Brain microvascular endothelial cell (primary cell): ENCODE measurements around the gene SLC7A11.

Experiments used
- DNase-seq: peaks from one replicate; pipeline ENCODE4 v3.0.0-alpha.2; 2020
- H3K27ac ChIP-seq: fragments of 250-450 bp; sonication (Bioruptor Pico); 2 replicates; pipeline ENCODE4 v1.5.1; 2020; ENCODE audit warnings: mild to moderate bottlenecking, moderate library complexity
- H3K27me3 ChIP-seq: fragments of 250-450 bp; sonication (Bioruptor Pico); replicated peaks from 2 replicates; pipeline ENCODE4 v1.5.1; 2020; ENCODE audit warnings: mild to moderate bottlenecking
- H3K36me3 ChIP-seq: fragments of 250-450 bp; sonication (Bioruptor Pico); replicated peaks from 2 replicates; pipeline ENCODE4 v1.5.1; 2020; ENCODE audit warnings: mild to moderate bottlenecking
- H3K4me3 ChIP-seq: 2 replicates; pipeline ENCODE4 v1.5.1; 2011; ENCODE audit warnings: low read depth, mild to moderate bottlenecking, control low read depth, low read length, moderate library complexity
- CTCF ChIP-seq: IDR thresholded peaks from 2 replicates; pipeline ENCODE4 v1.5.1; 2011; ENCODE audit warnings: low read depth, mild to moderate bottlenecking, moderate library complexity, low read length, control low read depth, inconsistent platforms; ENCODE audit errors: missing control alignments
- in situ Hi-C: cut with HindIII; loops from 2 replicates; pipeline ENCODE4 v1.10.0; 2017; ENCODE audit warnings: low sequenced_read_pairs, low pct_ligation_motif_present

Gene SLC7A11

GRCh38 chr4:138182838-138183426 lies 59.2 kb downstream of the SLC7A11 start:
- Histone ChIP-seq H3K4me3 (no peak overlapping the region), H3K36me3 (peaks cover 2% of the 10 kb centered on the region), H3K27me3 (no peaks in the 10 kb centered on the region), H3K27ac (no peak overlapping the region)
- DNase-seq: peak; percentile 60
- in situ Hi-C loops: no loop called here
- peak; percentile 54 for TF ChIP-seq CTCF

GRCh38 chr4:138181287-138181686 lies 60.9 kb downstream of the SLC7A11 start:
- no peaks in the 10 kb centered on the region for H3K27me3 ChIP-seq
- H3K27ac ChIP-seq: no peak overlapping the region
- DNase-seq: no peak
- no peak overlapping the region for H3K4me3 ChIP-seq
- TF ChIP-seq CTCF: no peak
- in situ Hi-C loops: no loop called here
- peaks cover 2% of the 10 kb centered on the region for H3K36me3 ChIP-seq

GRCh38 chr4:138178566-138178965 lies 63.6 kb downstream of the SLC7A11 start:
- H3K4me3 ChIP-seq: no peak overlapping the region
- peaks cover 2% of the 10 kb centered on the region for H3K36me3 ChIP-seq
- in situ Hi-C loops: no loop called here
- DNase-seq: no peak
- no peak overlapping the region for H3K27ac ChIP-seq
- no peaks in the 10 kb centered on the region for H3K27me3 ChIP-seq
- no peak for TF ChIP-seq CTCF

- H3K27me3 ChIP-seq: no peaks in the 10 kb centered on the region
- in situ Hi-C loops: no loop called here
- no peak for DNase-seq
- no peak overlapping the region for H3K4me3 ChIP-seq
- H3K36me3 ChIP-seq: peaks cover 2% of the 10 kb centered on the region
- TF ChIP-seq CTCF: no peak
- H3K27ac ChIP-seq: no peak overlapping the region
These were observed 64.7 kb downstream of the SLC7A11 start for GRCh38 chr4:138177278-138177968.

- no peaks in the 10 kb centered on the region for H3K27me3 ChIP-seq
- TF ChIP-seq CTCF: no peak
- H3K36me3 ChIP-seq: peaks cover 2% of the 10 kb centered on the region
- H3K27ac ChIP-seq: no peak overlapping the region
- in situ Hi-C loops: no loop called here
- peak; percentile 37 for DNase-seq
- no peak overlapping the region for H3K4me3 ChIP-seq
These were observed 67.0 kb downstream of the SLC7A11 start for GRCh38 chr4:138174981-138175794.
